Mammary epithelial cell (primary cell): ENCODE measurements around the gene NUMA1.

Experiments used
- CTCF ChIP-seq, 2 donors: IDR thresholded peaks in 1 of 2; conservative IDR thresholded peaks in 1 of 2; 2 replicates each; pipeline ENCODE4 v1.5.1; 2011 to 2012; ENCODE audit warnings: inconsistent platforms in 2 of 2, low read length in 2 of 2, mild to moderate bottlenecking in 2 of 2, control low read depth in 1 of 2, low read depth in 1 of 2; ENCODE audit not compliant: insufficient read depth in 1 of 2; ENCODE audit errors: extremely low read depth in 1 of 2
- EZH2 ChIP-seq: IDR thresholded peaks from 2 replicates; pipeline ENCODE4 v1.6.1; 2012; ENCODE audit warnings: low read length, inconsistent platforms, borderline replicate concordance

GRCh38 chr11:71977743-71978418 lies 102.5 kb downstream of the NUMA1 start:
- TF ChIP-seq CTCF (conservative IDR thresholded peaks at IDR 0.05 in 1 of 2, IDR thresholded peaks at IDR 0.05 in 1 of 2; ENCODE audit: extremely low read depth in 1 of 2, insufficient read depth in 1 of 2, low read depth in 1 of 2, low read length in 2 of 2), result peak; percentile 67 to 79
- TF ChIP-seq EZH2, result no peak
